HFFc6 (cell line): ENCODE data around the gene LRRC27. TPM values are rescaled to one million over a fixed set of nuclear protein-coding genes. Genes with fewer than 3 reads are reported as not detected.
"Not testable (repeated sequence)": the region's sequence is repeated elsewhere in the genome, so short reads cannot be mapped to it uniquely, and the experiment has no call there.

ENCODE experiments used
- DNase-seq: peaks from one replicate; pipeline ENCODE4 v3.0.0-alpha.2; 2018
- H3K27ac Mint-ChIP-seq: 2 replicates; pipeline ENCODE4 v1.8.0; 2020; ENCODE audit warnings: mild to moderate bottlenecking, mixed read lengths
- H3K27me3 Mint-ChIP-seq: 2 replicates; pipeline ENCODE4 v1.8.0; 2021; ENCODE audit warnings: mild to moderate bottlenecking, moderate library complexity, mixed read lengths; ENCODE audit not compliant: insufficient read depth
- H3K36me3 Mint-ChIP-seq: 2 replicates; pipeline ENCODE4 v1.8.0; 2021; ENCODE audit warnings: low read depth, mixed read lengths
- H3K4me1 Mint-ChIP-seq: 2 replicates; pipeline ENCODE4 v1.8.0; 2020; ENCODE audit warnings: low read depth, mixed read lengths
- H3K4me3 Mint-ChIP-seq: 2 replicates; pipeline ENCODE4 v1.8.0; 2020; ENCODE audit warnings: mild to moderate bottlenecking, moderate library complexity, mixed read lengths
- H3K9me3 Mint-ChIP-seq: 2 replicates; pipeline ENCODE4 v1.8.0; 2020; ENCODE audit warnings: mild to moderate bottlenecking, mixed read lengths
- CTCF ChIP-seq: fragments of 200-600 bp; sonication (generic); IDR thresholded peaks from 2 replicates; pipeline ENCODE4 v1.5.0; 2021; ENCODE audit warnings: antibody characterized with exemption, mild to moderate bottlenecking
- total RNA-seq, 6 experiments: library from RNA; stranded (reverse); fragmentation: NEBNext Ultra II Directional; extraction: Animal tissue kit (Norgen Biotek cat#: 25700); gene quantifications; 2 replicates in 1 of 6; 3 replicates in 5 of 6; pipeline ENCODE4 v1.2.3, GENCODE V29; 2021

LRRC27 gene
- total RNA-seq, 6 experiments from 2014 or later, result 4.7 to 6.7 (median 6.0) TPM

GRCh38 chr10:132313305-132313704 is 18.7 kb upstream of the LRRC27 start:
- no peak overlapping the region for H3K4me3 Mint-ChIP-seq
- H3K27ac Mint-ChIP-seq, result no peak overlapping the region
- peaks cover 5% of the 10 kb centered on the region for H3K27me3 Mint-ChIP-seq
- H3K9me3 Mint-ChIP-seq, result peaks cover 4% of the 10 kb centered on the region; the same call in 1 of the 2 replicates
- no peak for DNase-seq
- TF ChIP-seq CTCF, result no peak
- H3K4me1 Mint-ChIP-seq, result peaks cover 7% of the 10 kb centered on the region
- H3K36me3 Mint-ChIP-seq, result peaks cover 10% of the 10 kb centered on the region

GRCh38 chr10:132313865-132314264 is 18.1 kb upstream of the LRRC27 start:
- Mint-ChIP-seq H3K27ac (no peak overlapping the region), H3K4me3 (no peak overlapping the region), H3K4me1 (peaks cover 12% of the 10 kb centered on the region), H3K27me3 (peaks cover 5% of the 10 kb centered on the region), H3K36me3 (peaks cover 10% of the 10 kb centered on the region), H3K9me3 (peaks cover 4% of the 10 kb centered on the region; the same call in 1 of the 2 replicates)
- TF ChIP-seq CTCF, result no peak
- no peak for DNase-seq

GRCh38 chr10:132314336-132314735 is 17.7 kb upstream of the LRRC27 start:
- Mint-ChIP-seq H3K4me1 (peaks cover 17% of the 10 kb centered on the region), H3K27me3 (peaks cover 5% of the 10 kb centered on the region), H3K27ac (no peak overlapping the region), H3K36me3 (peaks cover 10% of the 10 kb centered on the region), H3K4me3 (no peak overlapping the region), H3K9me3 (peaks cover 4% of the 10 kb centered on the region; the same call in 1 of the 2 replicates)
- no peak for DNase-seq
- TF ChIP-seq CTCF, result no peak

- DNase-seq, H3K9me3 Mint-ChIP-seq, H3K27me3 Mint-ChIP-seq, H3K27ac Mint-ChIP-seq, H3K4me3 Mint-ChIP-seq: not testable (repeated sequence)
- peaks cover 10% of the 10 kb centered on the region for H3K36me3 Mint-ChIP-seq
- peaks cover 22% of the 10 kb centered on the region for H3K4me1 Mint-ChIP-seq
Measured at GRCh38 chr10:132314881-132315280, 17.1 kb upstream of the LRRC27 start.

GRCh38 chr10:132316133-132316532 is 15.9 kb upstream of the LRRC27 start:
- Mint-ChIP-seq H3K27ac (no peak overlapping the region), H3K9me3 (peaks cover 4% of the 10 kb centered on the region; the same call in 1 of the 2 replicates), H3K4me3 (no peak overlapping the region), H3K27me3 (no peaks in the 10 kb centered on the region; the same call in 1 of the 2 replicates), H3K4me1 (peaks cover 35% of the 10 kb centered on the region), H3K36me3 (peaks cover 10% of the 10 kb centered on the region)
- no peak for DNase-seq
- no peak for TF ChIP-seq CTCF

- peaks cover 10% of the 10 kb centered on the region for H3K36me3 Mint-ChIP-seq
Measured at GRCh38 chr10:132317477-132317876, 14.5 kb upstream of the LRRC27 start.

More at GRCh38 chr10:132317477-132317876, 14.5 kb upstream of the LRRC27 start:
- H3K27me3 Mint-ChIP-seq, H3K9me3 Mint-ChIP-seq, H3K27ac Mint-ChIP-seq, H3K4me3 Mint-ChIP-seq, DNase-seq: not testable (repeated sequence)
- H3K4me1 Mint-ChIP-seq, result peaks cover 37% of the 10 kb centered on the region
